KMS-11 (cell line): ENCODE measurements around the gene WNT3A.

Experiments used
- H2AFZ ChIP-seq: fragments of 200-600 bp; sonication (generic); 2 replicates; pipeline ENCODE4 v1.6.1; 2016; ENCODE audit warnings: antibody characterized with exemption, mixed run types, low read depth
- H3K27ac ChIP-seq: fragments of 200-600 bp; sonication (generic); 2 replicates; pipeline ENCODE4 v1.6.1; 2016; ENCODE audit warnings: mild to moderate bottlenecking, mixed run types
- H3K27me3 ChIP-seq: fragments of 200-600 bp; sonication (generic); 2 replicates; pipeline ENCODE4 v1.6.1; 2017; ENCODE audit warnings: mild to moderate bottlenecking, low read depth, mixed run types, moderate library complexity; ENCODE audit not compliant: insufficient read depth
- H3K36me3 ChIP-seq: fragments of 200-600 bp; sonication (generic); 2 replicates; pipeline ENCODE4 v1.6.1; 2017; ENCODE audit warnings: mild to moderate bottlenecking, mixed run types; ENCODE audit not compliant: insufficient read depth
- H3K4me1 ChIP-seq: fragments of 200-600 bp; sonication (generic); 2 replicates; pipeline ENCODE4 v1.6.1; 2016; ENCODE audit warnings: mild to moderate bottlenecking, low read depth, mixed run types; ENCODE audit not compliant: poor library complexity, severe bottlenecking
- H3K4me2 ChIP-seq: fragments of 200-600 bp; sonication (generic); 2 replicates; pipeline ENCODE4 v1.7.0; 2016; ENCODE audit warnings: mild to moderate bottlenecking, mixed run types
- H3K4me3 ChIP-seq: fragments of 200-600 bp; sonication (generic); IDR thresholded peaks from 2 replicates; pipeline ENCODE4 v1.6.1; 2017; ENCODE audit warnings: low read depth, low read length, mixed read lengths; ENCODE audit not compliant: insufficient read depth
- H3K79me2 ChIP-seq: fragments of 200-600 bp; sonication (generic); 2 replicates; pipeline ENCODE4 v1.6.1; 2016; ENCODE audit warnings: low read depth, mixed run types; ENCODE audit not compliant: insufficient read depth
- H3K9ac ChIP-seq: fragments of 200-600 bp; sonication (generic); 2 replicates; pipeline ENCODE4 v1.6.1; 2016; ENCODE audit warnings: mild to moderate bottlenecking, mixed run types
- H4K20me1 ChIP-seq: fragments of 200-600 bp; sonication (generic); 2 replicates; pipeline ENCODE4 v1.6.1; 2016; ENCODE audit warnings: mild to moderate bottlenecking, mixed run types; ENCODE audit not compliant: insufficient read depth
- CTCF ChIP-seq: fragments of 200-600 bp; sonication (generic); conservative IDR thresholded peaks from 2 replicates; pipeline ENCODE4 v1.6.1; 2017; ENCODE audit warnings: low read depth, mild to moderate bottlenecking, antibody characterized with exemption, low read length, moderate library complexity, mixed read lengths

WNT3A gene

GRCh38 chr1:228005511-228006033 lies 1.2 kb upstream of the WNT3A start:
- H3K27me3 ChIP-seq = peaks cover 35% of the 10 kb centered on the region; the same call in 1 of the 2 replicates
- H4K20me1 ChIP-seq = no peaks in the 10 kb centered on the region
- no peaks in the 10 kb centered on the region for H3K36me3 ChIP-seq
- H3K27ac ChIP-seq = no peak overlapping the region
- H3K4me1 ChIP-seq = peaks cover 3% of the 10 kb centered on the region
- H3K4me3 ChIP-seq = no peak overlapping the region
- no peak overlapping the region for H2AFZ ChIP-seq
- H3K9ac ChIP-seq = no peak overlapping the region
- no peak overlapping the region for H3K4me2 ChIP-seq
- H3K79me2 ChIP-seq = no peaks in the 10 kb centered on the region
- TF ChIP-seq CTCF = no peak

GRCh38 chr1:228006034-228006785 lies 588 bp upstream of the WNT3A start:
- no peak overlapping the region for H3K4me3 ChIP-seq
- TF ChIP-seq CTCF = no peak
- peaks cover 40% of the 10 kb centered on the region; the same call in 1 of the 2 replicates for H3K27me3 ChIP-seq

GRCh38 chr1:228007049-228007800 lies 427 bp downstream of the WNT3A start:
- no peak overlapping the region for H3K27ac ChIP-seq
- no peaks in the 10 kb centered on the region for H3K79me2 ChIP-seq
- peaks cover 45% of the 10 kb centered on the region; the same call in 1 of the 2 replicates for H3K27me3 ChIP-seq
- H3K4me2 ChIP-seq = no peak overlapping the region
- no peak overlapping the region for H3K4me3 ChIP-seq
- H3K9ac ChIP-seq = no peak overlapping the region
- peaks cover 3% of the 10 kb centered on the region for H3K4me1 ChIP-seq
- no peak for TF ChIP-seq CTCF
- no peaks in the 10 kb centered on the region for H4K20me1 ChIP-seq
- H2AFZ ChIP-seq = no peak overlapping the region
- H3K36me3 ChIP-seq = no peaks in the 10 kb centered on the region

More at GRCh38 chr1:228006034-228006785, 588 bp upstream of the WNT3A start:
- H3K36me3 ChIP-seq = no peaks in the 10 kb centered on the region
- peaks cover 3% of the 10 kb centered on the region for H3K4me1 ChIP-seq
- H3K79me2 ChIP-seq = no peaks in the 10 kb centered on the region
- no peaks in the 10 kb centered on the region for H4K20me1 ChIP-seq
- no peak overlapping the region for H2AFZ ChIP-seq
- no peak overlapping the region for H3K9ac ChIP-seq
- H3K4me2 ChIP-seq = no peak overlapping the region
- no peak overlapping the region for H3K27ac ChIP-seq

- H3K4me2 ChIP-seq = no peak overlapping the region
- no peak overlapping the region for H3K27ac ChIP-seq
- H4K20me1 ChIP-seq = no peaks in the 10 kb centered on the region
- H3K4me3 ChIP-seq = no peak overlapping the region
- H3K9ac ChIP-seq = no peak overlapping the region
- peaks cover 3% of the 10 kb centered on the region for H3K4me1 ChIP-seq
- H3K36me3 ChIP-seq = no peaks in the 10 kb centered on the region
- H2AFZ ChIP-seq = no peak overlapping the region
- no peaks in the 10 kb centered on the region for H3K79me2 ChIP-seq
- peaks cover 51% of the 10 kb centered on the region; the same call in 1 of the 2 replicates for H3K27me3 ChIP-seq
- no peak for TF ChIP-seq CTCF
Observed at GRCh38 chr1:228007801-228008341, 1.1 kb downstream of the WNT3A start.
